Right lobe of liver (tissue), 4 donors: Measurements from ENCODE around the gene CSF3R.

Experiments used
- CTCF ChIP-seq, 4 donors: fragments of 200-600 bp in 3 of 4; fragments of 450-650 bp in 1 of 4; IDR thresholded peaks; one replicate each; pipeline versions ENCODE4 v1.5.1 to v1.8.0; 2016 to 2022; ENCODE audit warnings: antibody characterized with exemption in 4 of 4, mild to moderate bottlenecking in 2 of 4
- POLR2A ChIP-seq: fragments of 450-650 bp; IDR thresholded peaks from one replicate; pipeline ENCODE4 v1.6.1; 2017; ENCODE audit warnings: antibody characterized with exemption, mild to moderate bottlenecking
- donor health status: DM: no; HTN: no; CAD: no.
- donor health status: DM: no; HTN: no; CAD: no.
- donor health status: DM: no; HTN: yes; CAD: no.

- TF ChIP-seq POLR2A (no peak), CTCF (IDR thresholded peaks at IDR 0.05) (no peak)
Observed at GRCh38 chr1:36497207-36497606, 14.5 kb upstream of the CSF3R start.
